CD14-positive monocyte (primary cell): ENCODE results near the gene TRPM2. TPM values are rescaled to one million over a fixed set of nuclear protein-coding genes. Genes with fewer than 3 reads are reported as not detected.

ENCODE experiments used
- DNase-seq, 3 donors: peaks; one replicate each; pipeline ENCODE4 v3.0.0-alpha.2; 2011 to 2022
- H2AFZ ChIP-seq: 2 replicates; pipeline ENCODE4 v1.6.0; 2012; ENCODE audit warnings: mild to moderate bottlenecking, low read depth, low read length, inconsistent platforms; ENCODE audit not compliant: insufficient read depth, poor library complexity, severe bottlenecking
- H3K27ac ChIP-seq, 2 donors: 1 replicate in 1 of 2; 2 replicates in 1 of 2; pipeline ENCODE4 v1.5.1; 2012 to 2013; ENCODE audit warnings: low read length in 2 of 2, control low read depth in 1 of 2, inconsistent platforms in 1 of 2, low read depth in 1 of 2, mild to moderate bottlenecking in 1 of 2
- H3K27me3 ChIP-seq, 2 donors: one replicate each; pipeline versions ENCODE4 v1.6.0 to v1.6.1; 2011 to 2013; ENCODE audit warnings: low read length in 2 of 2; ENCODE audit not compliant: control insufficient read depth in 2 of 2, insufficient read depth in 2 of 2
- H3K36me3 ChIP-seq, 2 donors: replicated peaks in 1 of 2; 1 replicate in 1 of 2; 2 replicates in 1 of 2; pipeline versions ENCODE4 v1.5.1 to v1.6.1; 2012 to 2013; ENCODE audit warnings: low read length in 2 of 2, control low read depth in 1 of 2, inconsistent platforms in 1 of 2, mild to moderate bottlenecking in 1 of 2; ENCODE audit not compliant: insufficient read depth in 2 of 2, control insufficient read depth in 1 of 2
- H3K4me1 ChIP-seq, 2 donors: 1 replicate in 1 of 2; 2 replicates in 1 of 2; pipeline versions ENCODE4 v1.5.1 to v1.6.1; 2012 to 2013; ENCODE audit warnings: low read length in 2 of 2, control low read depth in 1 of 2, inconsistent platforms in 1 of 2, mild to moderate bottlenecking in 1 of 2, moderate library complexity in 1 of 2; ENCODE audit not compliant: insufficient read depth in 2 of 2, control insufficient read depth in 1 of 2
- H3K4me2 ChIP-seq: replicated peaks from 2 replicates; pipeline ENCODE3; 2012; ENCODE audit warnings: low read length, moderate library complexity, mild to moderate bottlenecking; ENCODE audit not compliant: poor library complexity, severe bottlenecking; ENCODE audit errors: extremely low read depth
- H3K4me3 ChIP-seq, 3 experiments: fragments of 200-600 bp in 1 of 3; sonication (generic) in 1 of 3; replicated peaks in 1 of 3; 1 replicate in 2 of 3; 2 replicates in 1 of 3; pipeline ENCODE4 v1.5.1; 2011 to 2013; ENCODE audit warnings: low read length in 3 of 3, mild to moderate bottlenecking in 3 of 3, control low read depth in 2 of 3, low read depth in 2 of 3, inconsistent platforms in 1 of 3, moderate library complexity in 1 of 3
- H3K79me2 ChIP-seq: 2 replicates; pipeline ENCODE4 v1.6.0; 2012; ENCODE audit warnings: mild to moderate bottlenecking, control low read depth, inconsistent platforms, low read length, moderate library complexity; ENCODE audit not compliant: insufficient read depth
- H3K9ac ChIP-seq: 2 replicates; pipeline ENCODE4 v1.6.0; 2017; ENCODE audit warnings: low read length, mild to moderate bottlenecking; ENCODE audit not compliant: insufficient read depth, poor library complexity, severe bottlenecking
- H3K9me3 ChIP-seq, 2 donors: replicated peaks in 1 of 2; 1 replicate in 1 of 2; 2 replicates in 1 of 2; pipeline versions ENCODE4 v1.5.1 to v1.6.1; 2012 to 2013; ENCODE audit warnings: low read length in 2 of 2, control low read depth in 1 of 2; ENCODE audit not compliant: control insufficient read depth in 1 of 2, insufficient read depth in 1 of 2
- H4K20me1 ChIP-seq: 2 replicates; pipeline ENCODE4 v1.6.0; 2012; ENCODE audit warnings: mild to moderate bottlenecking, low read length, control low read depth, moderate library complexity; ENCODE audit not compliant: insufficient read depth
- H3K27ac Mint-ChIP-seq, 7 donors: one replicate each; pipeline ENCODE4 v1.8.0; 2020; ENCODE audit warnings: mild to moderate bottlenecking in 7 of 7, mixed read lengths in 7 of 7, moderate library complexity in 6 of 7, inconsistent platforms in 2 of 7
- H3K27me3 Mint-ChIP-seq, 3 donors: one replicate each; pipeline ENCODE4 v1.8.0; 2021 to 2022; ENCODE audit warnings: low read depth in 3 of 3, mild to moderate bottlenecking in 3 of 3, mixed read lengths in 3 of 3, moderate library complexity in 3 of 3, inconsistent platforms in 1 of 3
- H3K36me3 Mint-ChIP-seq, 2 donors: one replicate each; pipeline ENCODE4 v1.8.0; 2020; ENCODE audit warnings: mixed read lengths in 2 of 2, inconsistent platforms in 1 of 2, mild to moderate bottlenecking in 1 of 2
- H3K4me1 Mint-ChIP-seq: one replicate; pipeline ENCODE4 v1.8.0; 2020; ENCODE audit warnings: mild to moderate bottlenecking, mixed read lengths
- H3K4me3 Mint-ChIP-seq, 2 donors: one replicate each; pipeline ENCODE4 v1.8.0; 2020; ENCODE audit warnings: mild to moderate bottlenecking in 2 of 2, mixed read lengths in 2 of 2, moderate library complexity in 1 of 2
- H3K9me3 Mint-ChIP-seq, 7 donors: one replicate each; pipeline ENCODE4 v1.8.0; 2020 to 2022; ENCODE audit warnings: mixed read lengths in 7 of 7, mild to moderate bottlenecking in 6 of 7, moderate library complexity in 6 of 7, inconsistent platforms in 2 of 7
- WGBS: methylation state at CpG from one replicate; pipeline ENCODE4 v1.1.5; 2013; ENCODE audit warnings: missing lambda C conversion rate; ENCODE audit not compliant: insufficient coverage; 5-methylcytosine and 5-hydroxymethylcytosine counted together
- intact Hi-C, 2 donors: fragments of 100-400 bp; cut with micrococcal nuclease; formaldehyde crosslinking; loops; one replicate each; pipeline versions ENCODE4 v1.15.0 to v1.15.1; 2023
- polyA plus RNA-seq, 3 donors: library from polyadenylated mRNA; depleted of rRNA in 1 of 3; unstranded in 2 of 3; stranded (reverse) in 1 of 3; fragments of 300-500 nt in 2 of 3; fragments of >200 nt in 1 of 3; fragmentation: Illumina TruSeq in 2 of 3; gene quantifications; 1 replicate in 2 of 3; 2 replicates in 1 of 3; pipeline ENCODE4 v1.2.3, GENCODE V29; 2012 to 2021
- TF ChIP-seq, protein P1 (sequence below): fragments of 200-600 bp; IDR thresholded peaks from one replicate; pipeline ENCODE4 v1.8.0; 2022; ENCODE audit warnings: antibody characterized with exemption, mild to moderate bottlenecking

Gene TRPM2
- polyA plus RNA-seq, 3 donors = 7.6 to 21.6 (median 12.2) TPM

DNA sequence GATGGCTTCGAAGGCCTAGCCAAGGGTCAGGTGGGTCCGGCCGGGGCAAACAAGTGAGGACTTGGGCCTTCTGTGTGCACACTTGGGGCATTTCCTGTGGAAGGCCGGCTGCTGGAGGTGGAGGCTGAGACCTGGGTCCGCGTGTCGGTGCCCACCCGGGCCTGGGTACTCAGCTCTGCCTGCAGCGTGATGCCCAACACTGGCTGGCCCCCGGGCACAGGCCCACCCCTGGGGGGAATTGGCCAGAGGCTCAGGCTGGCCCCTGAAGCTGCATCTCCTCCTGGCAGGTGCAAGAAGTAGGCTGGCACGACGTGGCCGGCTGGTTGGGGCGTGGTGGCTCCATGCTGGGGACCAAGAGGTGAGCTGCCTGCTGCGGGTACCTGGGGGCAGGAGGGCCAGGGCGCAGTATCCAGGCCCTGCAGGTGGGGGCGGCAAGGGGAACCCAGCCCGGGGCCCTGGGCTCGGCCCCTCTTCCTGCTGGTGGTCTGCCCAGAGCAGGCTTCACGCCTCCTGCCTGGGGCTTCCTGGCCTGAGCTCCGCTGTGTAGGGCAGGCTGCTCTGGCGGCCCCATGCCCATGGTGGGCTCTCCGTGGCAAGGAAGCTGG, 31.5 kb upstream of the TRPM2 start:
- Mint-ChIP-seq H3K27me3 (no peaks in the 10 kb centered on the region), H3K4me3 (no peak overlapping the region), H3K4me1 (no peaks in the 10 kb centered on the region), H3K9me3 (no peaks in the 10 kb centered on the region), H3K36me3 (peaks cover 33 to 79% of the 10 kb centered on the region in 2 donors), H3K27ac (no peak overlapping the region)
- Histone ChIP-seq H4K20me1 (peaks cover 14% of the 10 kb centered on the region), H3K27me3 (no peaks in the 10 kb centered on the region), H3K9ac (no peak overlapping the region), H3K4me1 (no peaks in the 10 kb centered on the region), H3K36me3 (peaks cover 91 to 92% of the 10 kb centered on the region in 2 donors), H3K27ac (no peak overlapping the region), H2AFZ (no peak overlapping the region), H3K4me2 (no peak overlapping the region), H3K79me2 (no peaks in the 10 kb centered on the region), H3K4me3 (no peak overlapping the region), H3K9me3 (no peaks in the 10 kb centered on the region)
- intact Hi-C loops = no loop called here
- TF ChIP-seq, protein P1, sequence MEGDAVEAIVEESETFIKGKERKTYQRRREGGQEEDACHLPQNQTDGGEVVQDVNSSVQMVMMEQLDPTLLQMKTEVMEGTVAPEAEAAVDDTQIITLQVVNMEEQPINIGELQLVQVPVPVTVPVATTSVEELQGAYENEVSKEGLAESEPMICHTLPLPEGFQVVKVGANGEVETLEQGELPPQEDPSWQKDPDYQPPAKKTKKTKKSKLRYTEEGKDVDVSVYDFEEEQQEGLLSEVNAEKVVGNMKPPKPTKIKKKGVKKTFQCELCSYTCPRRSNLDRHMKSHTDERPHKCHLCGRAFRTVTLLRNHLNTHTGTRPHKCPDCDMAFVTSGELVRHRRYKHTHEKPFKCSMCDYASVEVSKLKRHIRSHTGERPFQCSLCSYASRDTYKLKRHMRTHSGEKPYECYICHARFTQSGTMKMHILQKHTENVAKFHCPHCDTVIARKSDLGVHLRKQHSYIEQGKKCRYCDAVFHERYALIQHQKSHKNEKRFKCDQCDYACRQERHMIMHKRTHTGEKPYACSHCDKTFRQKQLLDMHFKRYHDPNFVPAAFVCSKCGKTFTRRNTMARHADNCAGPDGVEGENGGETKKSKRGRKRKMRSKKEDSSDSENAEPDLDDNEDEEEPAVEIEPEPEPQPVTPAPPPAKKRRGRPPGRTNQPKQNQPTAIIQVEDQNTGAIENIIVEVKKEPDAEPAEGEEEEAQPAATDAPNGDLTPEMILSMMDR = no peak
- 97% methylated on average over 23 of the region's 23 CpGs for WGBS
- DNase-seq = no peak

DNA sequence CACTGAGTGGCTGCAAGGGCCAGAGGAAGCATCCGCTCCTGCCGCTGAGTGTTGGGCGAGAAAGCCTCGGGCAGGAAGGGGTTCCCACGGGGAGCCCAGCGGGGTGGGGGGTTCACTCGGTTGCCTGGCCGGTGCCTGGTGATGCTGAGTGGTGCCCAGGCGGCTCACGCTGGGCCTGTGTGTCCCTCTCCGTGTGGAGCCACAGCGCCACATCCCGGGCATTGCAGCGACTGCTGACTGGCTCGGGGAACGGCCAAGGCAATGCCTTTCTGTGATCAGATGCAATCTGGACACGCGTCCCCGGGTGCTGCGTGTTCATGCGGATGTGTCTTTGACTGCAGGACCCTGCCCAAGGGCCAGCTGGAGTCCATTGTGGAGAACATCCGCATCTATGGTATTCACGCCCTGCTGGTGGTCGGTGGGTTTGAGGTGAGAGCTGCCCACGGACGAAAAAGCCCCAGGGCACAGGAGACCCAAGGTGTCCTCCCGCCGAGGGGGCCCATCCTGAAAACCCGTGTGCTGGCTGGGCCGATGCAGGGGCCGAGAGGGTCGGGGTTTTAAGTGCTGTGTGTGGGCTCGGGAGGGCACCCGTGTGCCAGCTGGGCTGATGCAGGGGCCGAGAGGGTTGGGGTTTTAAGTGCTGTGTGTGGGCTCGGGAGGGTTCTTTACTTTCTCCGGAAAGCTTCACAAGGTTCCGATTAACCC, 30.6 kb upstream of the TRPM2 start:
- Histone ChIP-seq H3K36me3 (peaks cover 88 to 90% of the 10 kb centered on the region in 2 donors), H3K79me2 (no peaks in the 10 kb centered on the region), H3K9me3 (no peaks in the 10 kb centered on the region), H3K4me1 (no peaks in the 10 kb centered on the region), H3K4me2 (no peak overlapping the region), H4K20me1 (peaks cover 14% of the 10 kb centered on the region), H3K27ac (no peak overlapping the region), H2AFZ (no peak overlapping the region), H3K9ac (no peak overlapping the region), H3K27me3 (no peaks in the 10 kb centered on the region), H3K4me3 (no peak overlapping the region)
- TF ChIP-seq, protein P1 = no peak
- Mint-ChIP-seq H3K9me3 (no peaks in the 10 kb centered on the region), H3K27me3 (no peaks in the 10 kb centered on the region), H3K27ac (no peak overlapping the region), H3K36me3 (peaks cover 35 to 78% of the 10 kb centered on the region in 2 donors), H3K4me3 (no peak overlapping the region), H3K4me1 (no peaks in the 10 kb centered on the region)
- WGBS = 95% methylated on average over 34 of the region's 38 CpGs
- DNase-seq = no peak
- intact Hi-C loops = no loop called here
